ENCODE results near the gene GNPAT.

Gene GNPAT

GRCh38 chr1:231317306-231318014 is 76.4 kb downstream of the GNPAT start:
- DNase-seq (ENCODE audit: low read depth in 2 of 2): no peak

GRCh38 chr1:231318015-231318355 is 77.0 kb downstream of the GNPAT start:
- no peak for DNase-seq (ENCODE audit: low read depth in 2 of 2)

- DNase-seq (ENCODE audit: low read depth in 2 of 2): no peak
Observed at GRCh38 chr1:231318568-231318967, 77.6 kb downstream of the GNPAT start.

GRCh38 chr1:231319080-231319479 is 78.1 kb downstream of the GNPAT start:
- DNase-seq (ENCODE audit: low read depth in 2 of 2): no peak

GRCh38 chr1:231322880-231323530 is 82.0 kb downstream of the GNPAT start:
- DNase-seq (ENCODE audit: low read depth in 2 of 2): no peak

- DNase-seq (ENCODE audit: low read depth in 2 of 2): no peak
Observed at GRCh38 chr1:231324660-231325059, 83.6 kb downstream of the GNPAT start.

- DNase-seq (ENCODE audit: low read depth in 2 of 2): no peak
Observed at GRCh38 chr1:231326248-231326647, 85.2 kb downstream of the GNPAT start.
